HepG2 (cell line): ENCODE measurements around the gene SRXN1. TPM values are rescaled to one million over a fixed set of nuclear protein-coding genes. Genes with fewer than 3 reads are reported as not detected.

Source experiments
- AKNA ChIP-seq: sonication (generic); formaldehyde crosslinking; IDR thresholded peaks from 2 replicates; pipeline ENCODE4 v1.4.0; 2020; ENCODE audit warnings: missing genetic modification reagents, borderline replicate concordance
- ATAD3A ChIP-seq: sonication (generic); formaldehyde crosslinking; IDR thresholded peaks from 2 replicates; pipeline ENCODE4 v1.4.0; 2020; ENCODE audit warnings: missing genetic modification reagents
- CCDC6 ChIP-seq: sonication (generic); formaldehyde crosslinking; IDR thresholded peaks from 2 replicates; pipeline ENCODE4 v1.8.1; 2022; ENCODE audit warnings: mild to moderate bottlenecking, missing genetic modification reagents, moderate library complexity
- FOXP1 ChIP-seq, 2 experiments: fragments of 450-650 bp in 1 of 2; IDR thresholded peaks; 2 replicates each; pipeline ENCODE4 v1.6.1; 2017 to 2018; ENCODE audit warnings: antibody characterized with exemption in 1 of 2
- HBP1 ChIP-seq: IDR thresholded peaks from 2 replicates; pipeline ENCODE4 v1.6.1; 2016; ENCODE audit warnings: low read depth, control low read depth
- KLF12 ChIP-seq: sonication (generic); formaldehyde crosslinking; IDR thresholded peaks from 2 replicates; pipeline ENCODE4 v1.4.0; 2020; ENCODE audit warnings: missing genetic modification reagents, borderline replicate concordance
- NFE2L2 ChIP-seq: fragments of 150-350 bp; IDR thresholded peaks from 2 replicates; pipeline ENCODE4 v1.6.1; 2014; ENCODE audit warnings: low read length
- POLR2AphosphoS2 ChIP-seq: IDR thresholded peaks from 2 replicates; pipeline ENCODE4 v1.6.1; 2011; ENCODE audit warnings: low read depth, low read length, improper control_type of control experiment
- PRDM10 ChIP-seq: sonication (generic); formaldehyde crosslinking; IDR thresholded peaks from 2 replicates; pipeline ENCODE4 v1.4.0; 2020; ENCODE audit warnings: low read depth, missing genetic modification reagents
- SKI ChIP-seq: fragments of 450-650 bp; IDR thresholded peaks from one replicate; pipeline ENCODE4 v1.6.1; 2018; ENCODE audit warnings: mild to moderate bottlenecking; ENCODE audit not compliant: partially characterized antibody
- ZNF609 ChIP-seq: sonication (generic); formaldehyde crosslinking; IDR thresholded peaks from 2 replicates; pipeline ENCODE4 v1.4.0; 2020; ENCODE audit warnings: mild to moderate bottlenecking, missing genetic modification reagents, borderline replicate concordance
- polyA plus RNA-seq, 8 experiments: library from polyadenylated mRNA; depleted of rRNA in 3 of 8; stranded (reverse) in 7 of 8; unstranded in 1 of 8; fragments of >200 nt; fragmentation: Illumina TruSeq in 4 of 8; extraction: Trizol in 4 of 8; gene quantifications; 2 replicates each; pipeline versions ENCODE4 v1.2.1 to v1.2.3, GENCODE V29; 2011 to 2016; ENCODE audit warnings: low read depth in 4 of 8, missing spikeins in 1 of 8, mixed read lengths in 1 of 8; ENCODE audit not compliant: insufficient read depth in 1 of 8
- total RNA-seq, 5 experiments: library from RNA; depleted of rRNA; stranded (reverse); fragments of >200 nt; fragmentation: Illumina TruSeq; extraction: Trizol; gene quantifications; 2 replicates each; pipeline ENCODE4 v1.2.3, GENCODE V29; 2016; ENCODE audit warnings: low read depth in 1 of 5

Gene SRXN1
- total and polyA plus RNA-seq, 2 of the 13 experiments (the other 11 are each of a cell fraction or from before 2014, with no cell fraction given): 29.9 to 87.7 TPM

GRCh38 chr20:653110-653589 is at the start of gene SRXN1 (continued):
- TF ChIP-seq AKNA (CRISPR knock-in tag) (no peak), POLR2AphosphoS2 (no peak), ATAD3A (no peak), NFE2L2 (peak; percentile 90), ZNF609 (CRISPR knock-in tag) (no peak), SKI (peak; percentile 93), FOXP1 (IDR thresholded peaks at IDR 0.05) (no peak), FOXP1 (CRISPR knock-in tag; IDR thresholded peaks at IDR 0.05) (peak; percentile 43), PRDM10 (peak; percentile 98), KLF12 (peak; percentile 93), CCDC6 (CRISPR knock-in tag) (peak; percentile 92), HBP1 (CRISPR knock-in tag) (no peak; the same call in 1 of the 2 replicates)
